ENCODE measurements around the gene PTPRD. TPM values are rescaled to one million over a fixed set of nuclear protein-coding genes. Genes with fewer than 3 reads are reported as not detected.

PTPRD gene
- total RNA-seq, 1 experiment from 2014 or later, result 32.5 TPM

- Histone ChIP-seq H3K23ac (ENCODE audit: insufficient read length, low read depth, low read length) (no peak overlapping the region), H3K4me2 (ENCODE audit: insufficient read depth, insufficient read length, low read length) (no peak overlapping the region), H3K14ac (ENCODE audit: insufficient read depth, low read length) (no peak overlapping the region), H4K91ac (ENCODE audit: insufficient read length, low read depth, low read length) (no peak overlapping the region), H3K79me1 (ENCODE audit: insufficient read depth, low read depth, low read length, poor library complexity, severe bottlenecking) (no peaks in the 10 kb centered on the region), H3K18ac (ENCODE audit: insufficient read length, low read depth, low read length) (no peak overlapping the region), H3K27me3 (ENCODE audit: insufficient read depth, low read length) (no peaks in the 10 kb centered on the region), H3K27ac (ENCODE audit: insufficient read length, low read depth, low read length) (no peak overlapping the region), H3T11ph (ENCODE audit: low read length) (no peak overlapping the region), H3K4me1 (ENCODE audit: insufficient read depth, low read length) (no peaks in the 10 kb centered on the region), H3K56ac (ENCODE audit: insufficient read length, low read depth, low read length) (no peak overlapping the region), H3K4ac (ENCODE audit: low read depth, low read length) (no peak overlapping the region), H3K79me2 (ENCODE audit: insufficient read depth, low read length) (no peaks in the 10 kb centered on the region), H2BK120ac (ENCODE audit: low read depth, low read length, poor library complexity, severe bottlenecking) (no peak overlapping the region), H4K8ac (replicated peaks; ENCODE audit: insufficient read length, low read depth, low read length) (no peak overlapping the region), H2AK5ac (ENCODE audit: insufficient read length, low read length) (no peak overlapping the region), H2AFZ (ENCODE audit: low read length) (no peak overlapping the region), H2BK20ac (ENCODE audit: low read depth, low read length, poor library complexity, severe bottlenecking) (no peak overlapping the region), H4K20me1 (ENCODE audit: control insufficient read depth, insufficient read depth, insufficient read length) (no peaks in the 10 kb centered on the region), H3K23me2 (ENCODE audit: insufficient read length, low read depth, low read length, poor library complexity, severe bottlenecking) (no peaks in the 10 kb centered on the region), H2BK12ac (ENCODE audit: insufficient read length, low read depth, low read length) (no peak overlapping the region), H3K9me3 (ENCODE audit: control insufficient read depth, low read depth, low read length) (no peaks in the 10 kb centered on the region), H3K9ac (ENCODE audit: extremely low read depth, insufficient read length, low read length) (no peak overlapping the region), H4K5ac (ENCODE audit: insufficient read length, low read depth, low read length) (no peak overlapping the region), H2BK5ac (ENCODE audit: insufficient read length, low read length) (no peak overlapping the region), H2BK15ac (ENCODE audit: low read depth, low read length) (no peak overlapping the region)
- Mint-ChIP-seq H3K9me3 (no peaks in the 10 kb centered on the region; a peak in 1 of 5 replicates), H3K36me3 (ENCODE audit: insufficient read depth in 1 of 3, low read depth in 3 of 3) (0 out of 7 replicates have a peak, but pooled peaks cover 0 to 2% (median 0%) of the 10 kb centered on the region in 3 experiments), H3K4me1 (peaks cover 5 to 9% of the 10 kb centered on the region in 2 experiments), H3K4me3 (no peak overlapping the region), H3K27me3 (ENCODE audit: low read depth) (no peaks in the 10 kb centered on the region), H3K27ac (no peak overlapping the region)
- TF ChIP-seq CTCF (conservative IDR thresholded peaks at IDR 0.05), result no peak
- DNase-seq, result no peak
Observed at GRCh38 chr9:8659108-8659507, 1953.7 kb downstream of the PTPRD start.

Measured in H9 (cell line).